Right lobe of liver (tissue), 4 donors: Measurements from ENCODE around the gene DCAKD.

Experiments
- CTCF ChIP-seq, 4 donors: fragments of 200-600 bp in 3 of 4; fragments of 450-650 bp in 1 of 4; IDR thresholded peaks; one replicate each; pipeline versions ENCODE4 v1.5.1 to v1.8.0; 2016 to 2022; ENCODE audit warnings: antibody characterized with exemption in 4 of 4, mild to moderate bottlenecking in 2 of 4
- POLR2A ChIP-seq: fragments of 450-650 bp; IDR thresholded peaks from one replicate; pipeline ENCODE4 v1.6.1; 2017; ENCODE audit warnings: antibody characterized with exemption, mild to moderate bottlenecking
- donor health status: DM: no; HTN: no; CAD: no.
- donor health status: DM: no; HTN: no; CAD: no.
- donor health status: DM: no; HTN: yes; CAD: no.

DNA sequence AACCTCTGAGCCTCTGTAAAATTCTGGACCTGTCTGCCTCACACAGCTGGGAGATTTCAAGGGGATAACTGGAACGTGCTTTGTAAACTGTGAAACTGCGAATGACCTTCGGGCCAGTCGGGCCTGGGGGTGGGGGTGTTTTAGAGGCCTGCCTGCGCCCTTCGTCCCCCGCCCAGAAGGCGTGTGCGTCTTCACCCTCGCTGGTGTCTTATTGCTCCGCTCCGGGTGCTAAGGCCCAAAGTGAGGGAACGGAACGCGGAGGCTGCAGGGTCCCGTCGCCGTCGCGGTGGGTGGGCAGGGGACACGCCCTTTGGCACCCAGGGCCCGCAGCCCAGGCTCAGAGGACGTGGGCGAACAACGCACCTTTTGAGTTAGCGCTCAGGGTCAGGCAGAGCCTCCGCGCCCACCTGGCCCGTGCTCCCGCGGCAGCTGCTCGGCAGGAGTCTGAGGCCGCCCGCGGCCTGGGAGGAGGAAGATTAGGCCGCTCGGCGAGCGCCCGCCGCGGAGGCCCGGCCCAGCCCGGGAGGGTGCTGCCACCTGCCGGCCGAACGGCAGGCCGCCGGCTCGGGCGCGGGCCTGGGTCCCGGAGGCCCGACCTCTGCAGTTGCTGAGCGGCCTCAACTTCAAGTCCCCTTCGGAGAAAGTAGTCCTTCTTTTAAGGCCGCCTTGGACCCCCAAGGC lies 29.7 kb downstream of the DCAKD start:
- TF ChIP-seq CTCF (IDR thresholded peaks at IDR 0.05) (peak; percentile 93 to 98 (median 96)), POLR2A (no peak)
